Measurements from ENCODE around the gene PDE2A. TPM values are rescaled to one million over a fixed set of nuclear protein-coding genes. Genes with fewer than 3 reads are reported as not detected.

Gene PDE2A
- polyA plus RNA-seq, 2 of the 4 experiments (the other 2 are of a cell fraction) = 0.62 to 1.5 TPM

DNA sequence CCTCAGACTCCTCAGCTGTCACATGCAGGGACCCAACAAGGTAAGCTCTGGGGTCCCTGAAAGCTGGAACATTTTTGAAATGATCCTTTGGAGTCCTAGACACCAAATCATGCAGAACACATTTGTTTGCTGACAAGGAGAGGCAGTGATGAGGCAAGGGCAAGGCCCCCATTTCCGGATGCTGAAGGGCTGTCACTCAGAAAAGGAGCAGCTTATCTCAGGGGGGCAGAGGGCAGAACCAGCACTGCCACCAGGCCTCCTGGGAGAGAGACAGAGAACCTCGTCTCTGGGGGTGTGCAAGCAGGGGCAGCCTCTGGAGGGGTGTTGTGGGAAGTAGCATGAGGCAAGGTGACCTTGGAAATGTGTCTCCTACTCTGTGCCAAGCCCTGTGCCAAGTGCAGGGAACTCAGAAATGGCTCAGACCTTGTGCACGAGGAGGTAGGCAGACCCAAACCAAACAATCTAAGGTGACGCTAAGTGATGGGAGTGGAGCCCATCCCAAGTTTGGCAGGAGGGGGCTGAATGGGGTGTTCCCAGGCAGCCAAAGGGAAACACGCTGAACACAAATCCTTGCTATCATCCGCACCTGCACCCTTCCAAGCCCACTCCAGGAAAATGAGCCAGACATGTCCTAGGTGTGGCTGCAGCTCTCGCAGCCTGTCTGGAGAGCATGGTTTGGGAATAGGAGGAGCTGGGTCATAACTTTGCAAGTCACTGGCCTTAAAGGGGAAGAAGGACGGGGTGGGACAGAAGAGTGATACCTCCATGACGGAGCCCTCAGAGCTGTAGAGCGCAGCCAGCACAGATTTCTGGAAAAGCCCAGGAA, 94.2 kb downstream of the PDE2A start:
- CTCF ChIA-PET = interaction anchor here (0.6 to 1.8 kb wide), 5 partner anchors 11 to 109 kb away, joined by 3 to 14 read pairs (median 7); no protein-coding TSS in a partner anchor

DNA sequence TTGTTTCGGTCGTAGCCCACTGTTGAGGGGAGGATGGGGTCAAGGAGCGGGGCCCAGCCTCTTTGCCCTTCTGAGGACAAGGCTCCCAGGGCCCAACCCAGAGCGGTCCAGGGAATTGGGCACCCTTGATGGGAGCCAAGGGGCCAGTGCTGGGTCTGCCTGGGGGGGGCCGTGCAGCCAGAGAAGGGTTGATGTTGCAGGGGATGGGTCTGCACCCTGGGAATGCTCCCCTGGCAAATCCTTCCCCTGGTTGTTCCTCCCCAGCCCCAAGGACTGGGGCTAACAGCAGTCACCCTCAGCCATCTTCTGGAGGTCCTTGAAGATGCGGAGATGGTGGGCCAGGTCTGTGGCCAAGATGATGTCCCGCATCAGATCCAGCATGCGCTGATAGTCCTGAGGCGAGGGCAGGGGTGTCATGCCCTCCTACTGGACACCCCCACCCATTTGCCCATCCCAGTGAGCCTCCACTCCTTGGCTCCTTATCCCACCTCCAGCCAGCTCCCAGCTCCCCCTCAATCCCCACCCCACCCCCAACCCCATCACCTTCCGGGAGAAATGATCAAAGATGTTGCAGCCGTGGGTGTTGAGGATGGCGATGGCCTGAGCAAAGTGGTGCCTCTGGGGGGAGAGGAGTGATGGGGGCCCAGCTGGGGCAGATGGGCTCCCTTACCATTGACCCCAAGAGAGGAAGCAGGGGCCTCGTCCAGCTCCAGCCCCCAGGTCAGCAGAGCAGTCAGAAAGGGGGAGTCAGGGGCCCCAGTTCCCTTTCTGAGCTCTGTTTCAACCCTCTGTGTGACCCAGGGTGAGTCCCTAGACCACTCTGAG, 95.0 kb downstream of the PDE2A start:
- H3K4me3 ChIP-seq = no peak overlapping the region
- no peak overlapping the region for H3K4me2 ChIP-seq
- TF ChIP-seq EHMT2 (IDR thresholded peaks at IDR 0.05; ENCODE audit: low read depth) = no peak
- no peak for TF ChIP-seq RNF2 (IDR thresholded peaks at IDR 0.05; ENCODE audit: borderline replicate concordance, low read depth)
- TF ChIP-seq HDAC2 (IDR thresholded peaks at IDR 0.05) = no peak
- TF ChIP-seq E2F6 (IDR thresholded peaks at IDR 0.05; ENCODE audit: borderline replicate concordance, low read depth) = no peak
- no peak for TF ChIP-seq RAD21 (conservative IDR thresholded peaks at IDR 0.05 in 1 of 2, IDR thresholded peaks at IDR 0.05 in 1 of 2)
- TF ChIP-seq NPAS2 (CRISPR knock-in tag; IDR thresholded peaks at IDR 0.05; ENCODE audit: borderline replicate concordance) = no peak
- TF ChIP-seq CHD4 (IDR thresholded peaks at IDR 0.05; ENCODE audit: borderline replicate concordance) = no peak
- H3K4me1 ChIP-seq = no peaks in the 10 kb centered on the region
- ATAC-seq = no peak
- H3K9me3 ChIP-seq = no peaks in the 10 kb centered on the region
- POLR2A ChIA-PET = no interaction called here
- CTCF ChIA-PET = interaction anchor here (0.6 to 6.3 kb wide), 8 partner anchors 7 to 108 kb away, joined by 3 to 54 read pairs (median 8); no protein-coding TSS in a partner anchor
- H3K27ac ChIP-seq = no peak overlapping the region
- DNase-seq (ENCODE audit: low read depth in 1 of 2, low spot score in 1 of 2) = no peak
- no peak for FAIRE-seq
- WGBS (ENCODE audit: missing lambda C conversion rate) = 71% methylated on average over 7 of the region's 13 CpGs

More for the DNA sequence above, 94.2 kb downstream of the PDE2A start:
- Histone ChIP-seq H3K4me2 (no peak overlapping the region), H3K27ac (no peak overlapping the region), H3K9me3 (no peaks in the 10 kb centered on the region), H3K4me3 (no peak overlapping the region), H3K4me1 (no peaks in the 10 kb centered on the region)
- ATAC-seq = peak; percentile 14 to 17; a peak in 2 of 6 replicates
- TF ChIP-seq TP53 (CRISPR knock-in tag; IDR thresholded peaks at IDR 0.05) (no peak), ZSCAN20 (CRISPR knock-in tag; IDR thresholded peaks at IDR 0.05) (no peak), NR3C1 (IDR thresholded peaks at IDR 0.05) (no peak), BHLHE40 (IDR thresholded peaks at IDR 0.05; ENCODE audit: low read depth, low read length) (no peak)
- POLR2A ChIA-PET = no interaction called here
- no peak for DNase-seq (ENCODE audit: low read depth in 1 of 2, low spot score in 1 of 2)
- 56% methylated on average over 10 of the region's 10 CpGs for WGBS (ENCODE audit: missing lambda C conversion rate)
- no peak for FAIRE-seq

DNA sequence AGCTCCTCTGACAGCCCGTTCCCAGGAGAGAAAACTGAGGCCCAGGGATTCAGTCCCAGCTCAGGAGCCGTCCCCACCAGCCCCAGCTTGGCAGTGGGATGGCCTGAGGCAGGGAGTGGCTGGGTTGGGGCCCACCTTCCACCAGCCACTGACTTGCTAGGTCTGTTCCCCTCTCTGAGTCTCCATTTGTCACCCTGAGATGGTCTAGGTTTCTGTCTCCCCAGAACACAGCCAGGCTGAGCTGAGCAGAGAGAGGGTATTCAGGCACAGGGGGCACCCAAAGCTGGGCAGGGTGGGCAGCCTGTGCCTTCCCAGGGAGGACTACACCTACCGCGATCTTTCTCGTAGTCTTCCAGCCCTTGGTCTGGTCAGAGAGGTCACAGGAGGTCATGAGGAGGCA, 95.7 kb downstream of the PDE2A start:
- 0% methylated on average over 1 of the region's 5 CpGs for whole genome bisulfite sequencing (ENCODE audit: missing lambda C conversion rate)
- TF ChIP-seq HDAC2 (IDR thresholded peaks at IDR 0.05) = no peak
- no peak for TF ChIP-seq FOSL2 (IDR thresholded peaks at IDR 0.05)
- no peak for TF ChIP-seq FOSL2 (CRISPR knock-in tag; IDR thresholded peaks at IDR 0.05)
- TF ChIP-seq, protein P1, sequence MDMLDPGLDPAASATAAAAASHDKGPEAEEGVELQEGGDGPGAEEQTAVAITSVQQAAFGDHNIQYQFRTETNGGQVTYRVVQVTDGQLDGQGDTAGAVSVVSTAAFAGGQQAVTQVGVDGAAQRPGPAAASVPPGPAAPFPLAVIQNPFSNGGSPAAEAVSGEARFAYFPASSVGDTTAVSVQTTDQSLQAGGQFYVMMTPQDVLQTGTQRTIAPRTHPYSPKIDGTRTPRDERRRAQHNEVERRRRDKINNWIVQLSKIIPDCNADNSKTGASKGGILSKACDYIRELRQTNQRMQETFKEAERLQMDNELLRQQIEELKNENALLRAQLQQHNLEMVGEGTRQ (IDR thresholded peaks at IDR 0.05) = no peak
- no peak for TF ChIP-seq TFCP2L1 (CRISPR knock-in tag; IDR thresholded peaks at IDR 0.05)
- TF ChIP-seq, protein P2, sequence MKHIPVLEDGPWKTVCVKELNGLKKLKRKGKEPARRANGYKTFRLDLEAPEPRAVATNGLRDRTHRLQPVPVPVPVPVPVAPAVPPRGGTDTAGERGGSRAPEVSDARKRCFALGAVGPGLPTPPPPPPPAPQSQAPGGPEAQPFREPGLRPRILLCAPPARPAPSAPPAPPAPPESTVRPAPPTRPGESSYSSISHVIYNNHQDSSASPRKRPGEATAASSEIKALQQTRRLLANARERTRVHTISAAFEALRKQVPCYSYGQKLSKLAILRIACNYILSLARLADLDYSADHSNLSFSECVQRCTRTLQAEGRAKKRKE (CRISPR knock-in tag; IDR thresholded peaks at IDR 0.05; ENCODE audit: low read depth) = no peak
- no peak for TF ChIP-seq JUN (IDR thresholded peaks at IDR 0.05)
- TF ChIP-seq MAZ (IDR thresholded peaks at IDR 0.05; ENCODE audit: borderline replicate concordance, low read depth, low read length) = no peak
- TF ChIP-seq CHD4 (IDR thresholded peaks at IDR 0.05; ENCODE audit: borderline replicate concordance) = no peak
- no peak for TF ChIP-seq PHF8 (IDR thresholded peaks at IDR 0.05; ENCODE audit: borderline replicate concordance, low read depth)
- no peak for TF ChIP-seq HOXB13 (CRISPR knock-in tag; IDR thresholded peaks at IDR 0.05; ENCODE audit: low read depth)
- POLR2A ChIA-PET = no interaction called here
- ATAC-seq (no peak), FAIRE-seq (no peak), DNase-seq (ENCODE audit: low read depth in 1 of 2, low spot score in 1 of 2) (no peak)
- Histone ChIP-seq H3K4me3 (no peak overlapping the region), H3K4me1 (no peaks in the 10 kb centered on the region), H3K27ac (no peak overlapping the region), H3K9me3 (no peaks in the 10 kb centered on the region), H3K4me2 (no peak overlapping the region)
- CTCF ChIA-PET = interaction anchor here (0.9 to 6.3 kb wide), 7 partner anchors 8 to 107 kb away, joined by 3 to 54 read pairs (median 10); no protein-coding TSS in a partner anchor

All from A549 (cell line).